ENCODE measurements around the gene THUMPD2.

GRCh38 chr2:39778775-39779340, at the start of gene THUMPD2:
- TF ChIP-seq CTCF (IDR thresholded peaks at IDR 0.05 in 8 of 11, conservative IDR thresholded peaks at IDR 0.05 in 3 of 11) (no peak), POLR2A (IDR thresholded peaks at IDR 0.05) (peak in 2 of 3 donors; percentile 24 to 34)

Data from spleen (tissue), 7 donors.